OCI-LY3 (cell line): ENCODE measurements around the gene SLMAP.

Experiments used
- EZH2phosphoT487 ChIP-seq: fragments of 200-600 bp; shearing (Covaris generic); IDR thresholded peaks from 2 replicates; pipeline ENCODE4 v1.6.1; 2018; ENCODE audit warnings: antibody characterized with exemption, mixed run types, low read depth
- TF ChIP-seq, protein P1 (sequence below): fragments of 200-600, 300-600 bp; sonication (generic); IDR thresholded peaks from 2 replicates; pipeline ENCODE4 v1.5.1; 2014; ENCODE audit warnings: antibody characterized with exemption, low read length, low read depth

- TF ChIP-seq, protein P1, sequence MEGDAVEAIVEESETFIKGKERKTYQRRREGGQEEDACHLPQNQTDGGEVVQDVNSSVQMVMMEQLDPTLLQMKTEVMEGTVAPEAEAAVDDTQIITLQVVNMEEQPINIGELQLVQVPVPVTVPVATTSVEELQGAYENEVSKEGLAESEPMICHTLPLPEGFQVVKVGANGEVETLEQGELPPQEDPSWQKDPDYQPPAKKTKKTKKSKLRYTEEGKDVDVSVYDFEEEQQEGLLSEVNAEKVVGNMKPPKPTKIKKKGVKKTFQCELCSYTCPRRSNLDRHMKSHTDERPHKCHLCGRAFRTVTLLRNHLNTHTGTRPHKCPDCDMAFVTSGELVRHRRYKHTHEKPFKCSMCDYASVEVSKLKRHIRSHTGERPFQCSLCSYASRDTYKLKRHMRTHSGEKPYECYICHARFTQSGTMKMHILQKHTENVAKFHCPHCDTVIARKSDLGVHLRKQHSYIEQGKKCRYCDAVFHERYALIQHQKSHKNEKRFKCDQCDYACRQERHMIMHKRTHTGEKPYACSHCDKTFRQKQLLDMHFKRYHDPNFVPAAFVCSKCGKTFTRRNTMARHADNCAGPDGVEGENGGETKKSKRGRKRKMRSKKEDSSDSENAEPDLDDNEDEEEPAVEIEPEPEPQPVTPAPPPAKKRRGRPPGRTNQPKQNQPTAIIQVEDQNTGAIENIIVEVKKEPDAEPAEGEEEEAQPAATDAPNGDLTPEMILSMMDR, result no peak
- TF ChIP-seq EZH2phosphoT487, result no peak
Observed at GRCh38 chr3:57793737-57794187, 37.7 kb downstream of the SLMAP start.
